Pancreas (tissue), 10 donors: Measurements from ENCODE around the gene FSTL4. TPM values are rescaled to one million over a fixed set of nuclear protein-coding genes. Genes with fewer than 3 reads are reported as not detected.

ENCODE experiments used
- ATAC-seq, 4 donors: fragments of 200-7000 bp; cut with Tn5 transposase; one replicate each; pipeline versions ENCODE4 v1.8.0 to v1.9.1; 2020; ENCODE audit warnings: mild to moderate bottlenecking in 4 of 4, moderate library complexity in 4 of 4
- DNase-seq, 6 donors: peaks; one replicate each; pipeline ENCODE4 v3.0.0-alpha.2; 2020
- FAIRE-seq: peaks from 2 replicates; lab custom pipeline; 2012; peaks lifted over from hg19 to GRCh38; lab: Jason Lieb, UNC
- H3K27ac ChIP-seq, 4 donors: fragments of 200-600 bp; sonication (generic); 1 replicate in 3 of 4; 2 replicates in 1 of 4; pipeline versions ENCODE4 v1.5.0 to v1.8.0; 2020
- H3K27me3 ChIP-seq, 4 donors: fragments of 200-600 bp; one replicate each; pipeline ENCODE4 v1.8.0; 2021
- H3K36me3 ChIP-seq, 3 donors: fragments of 200-600 bp; sonication (generic) in 1 of 3; one replicate each; pipeline versions ENCODE4 v1.5.0 to v1.8.0; 2020 to 2021
- H3K4me1 ChIP-seq, 3 donors: fragments of 200-600 bp; one replicate each; pipeline ENCODE4 v1.8.0; 2021
- H3K4me3 ChIP-seq, 4 donors: fragments of 200-600 bp; sonication (generic) in 2 of 4; one replicate each; pipeline versions ENCODE4 v1.5.0 to v1.8.0; 2020 to 2021
- H3K9me3 ChIP-seq, 4 donors: fragments of 200-600 bp; one replicate each; pipeline ENCODE4 v1.8.0; 2021
- WGBS, 2 donors: extraction: QIAGEN DNeasy Blood & Tissue Kit; methylation state at CpG; one replicate each; pipeline ENCODE4 v1.1.7; 2013; 5-methylcytosine and 5-hydroxymethylcytosine counted together
- intact Hi-C, 3 donors: fragments of 100-400 bp; cut with DNase I; formaldehyde crosslinking; loops; one replicate each; pipeline versions ENCODE4 v1.11.1 to v1.14.2; 2022
- polyA plus RNA-seq, 2 donors: library from polyadenylated mRNA; stranded (reverse); fragments of 200-250 nt; gene quantifications; one replicate each; pipeline ENCODE4 v1.2.3, GENCODE V29; 2013
- total RNA-seq, 6 donors: library from RNA; stranded (reverse); fragmentation: NEBNext Ultra II Directional in 4 of 6; extraction: Animal tissue kit (Norgen Biotek cat#: 25700) in 4 of 6; gene quantifications; one replicate each; pipeline versions ENCODE4 v1.2.1 to v1.2.4, GENCODE V29; 2021 to 2023
- TF ChIP-seq, protein P1 (sequence below), 4 donors: fragments of 200-600 bp; sonication (generic) in 3 of 4; IDR thresholded peaks; one replicate each; pipeline versions ENCODE4 v1.5.0 to v1.8.0; 2021; ENCODE audit warnings: antibody characterized with exemption in 4 of 4
- donor health status: healthy with polysubstance abuse.
- donor health status: DM: no; HTN: no; CAD: no; lungs with moderate emphysema.
- donor health status: DM: no; HTN: no; CAD: no.
- donor health status: control.
- donor health status: control.
- donor health status: Bipolar disorder and iron deficiency.
- donor health status: DM: yes; HTN: yes; CAD: no.
- donor health status: DM: no; HTN: no; CAD: no.
- donor health status: DM: no; HTN: no; CAD: no.
- donor health status: DM: yes; HTN: yes; CAD: no.

The FSTL4 gene
- total and polyA plus RNA-seq, 8 donors: 0.68 to 2.4 (median 1.4) TPM

DNA sequence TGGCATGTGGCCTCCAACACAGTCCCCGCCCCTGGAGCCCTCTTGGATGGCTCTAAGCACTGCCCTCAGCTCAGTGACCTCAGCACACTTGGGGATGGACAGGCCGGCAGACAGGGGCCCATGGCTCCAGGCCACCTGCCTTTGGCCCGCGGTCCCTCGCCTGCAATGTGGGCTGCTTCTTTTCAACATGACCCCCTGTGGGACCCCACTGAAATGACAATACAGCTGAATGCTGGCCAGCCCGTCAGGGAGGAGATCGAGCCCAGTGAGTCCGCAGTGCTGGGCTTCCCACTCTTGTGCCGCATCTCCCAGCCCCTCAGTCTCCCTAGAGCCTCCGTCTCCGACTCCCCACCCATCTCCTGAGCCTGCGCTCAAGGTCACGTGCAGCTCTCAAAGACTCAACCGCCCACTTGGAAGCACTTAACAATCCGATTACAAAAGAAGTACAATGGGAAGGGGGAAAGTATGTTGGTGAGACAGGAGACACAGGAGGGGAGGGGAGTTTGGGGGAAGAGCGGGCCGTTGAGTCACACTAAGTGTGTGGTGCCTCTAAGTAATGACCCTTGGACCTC is 321.6 kb downstream of the FSTL4 start:
- FAIRE-seq: no peak
- TF ChIP-seq, protein P1, sequence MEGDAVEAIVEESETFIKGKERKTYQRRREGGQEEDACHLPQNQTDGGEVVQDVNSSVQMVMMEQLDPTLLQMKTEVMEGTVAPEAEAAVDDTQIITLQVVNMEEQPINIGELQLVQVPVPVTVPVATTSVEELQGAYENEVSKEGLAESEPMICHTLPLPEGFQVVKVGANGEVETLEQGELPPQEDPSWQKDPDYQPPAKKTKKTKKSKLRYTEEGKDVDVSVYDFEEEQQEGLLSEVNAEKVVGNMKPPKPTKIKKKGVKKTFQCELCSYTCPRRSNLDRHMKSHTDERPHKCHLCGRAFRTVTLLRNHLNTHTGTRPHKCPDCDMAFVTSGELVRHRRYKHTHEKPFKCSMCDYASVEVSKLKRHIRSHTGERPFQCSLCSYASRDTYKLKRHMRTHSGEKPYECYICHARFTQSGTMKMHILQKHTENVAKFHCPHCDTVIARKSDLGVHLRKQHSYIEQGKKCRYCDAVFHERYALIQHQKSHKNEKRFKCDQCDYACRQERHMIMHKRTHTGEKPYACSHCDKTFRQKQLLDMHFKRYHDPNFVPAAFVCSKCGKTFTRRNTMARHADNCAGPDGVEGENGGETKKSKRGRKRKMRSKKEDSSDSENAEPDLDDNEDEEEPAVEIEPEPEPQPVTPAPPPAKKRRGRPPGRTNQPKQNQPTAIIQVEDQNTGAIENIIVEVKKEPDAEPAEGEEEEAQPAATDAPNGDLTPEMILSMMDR (IDR thresholded peaks at IDR 0.05): no peak
- Histone ChIP-seq H3K36me3 (no peaks in the 10 kb centered on the region), H3K27me3 (no peaks in the 10 kb centered on the region), H3K4me1 (no peaks in the 10 kb centered on the region), H3K9me3 (no peaks in the 10 kb centered on the region), H3K4me3 (no peak overlapping the region), H3K27ac (no peak overlapping the region)
- no peak for ATAC-seq
- intact Hi-C loops: no loop called here
- 89% methylated on average over 17 of the region's 17 CpGs for WGBS, 2 donors
- DNase-seq: no peak

- no peak overlapping the region for H3K4me3 ChIP-seq
- no peaks in the 10 kb centered on the region for H3K27me3 ChIP-seq
- 53 to 73% methylated on average over 9 of the region's 9 CpGs for WGBS, 2 donors
- ATAC-seq: peak in 1 of 4 donors; percentile 50
- intact Hi-C loops: no loop called here
- no peaks in the 10 kb centered on the region for H3K4me1 ChIP-seq
- no peak for DNase-seq
- no peaks in the 10 kb centered on the region for H3K9me3 ChIP-seq
- TF ChIP-seq, protein P1 (IDR thresholded peaks at IDR 0.05): no peak
- H3K27ac ChIP-seq: no peak overlapping the region
- no peaks in the 10 kb centered on the region for H3K36me3 ChIP-seq
- no peak for FAIRE-seq
Measured at GRCh38 chr5:133289686-133290367, 322.5 kb downstream of the FSTL4 start.

- ATAC-seq (peak in 3 of 4 donors; percentile 60 to 78 (median 68)), DNase-seq (peak in 2 of 6 donors; percentile 17 to 22), FAIRE-seq (no peak)
- TF ChIP-seq, protein P1 (IDR thresholded peaks at IDR 0.05): peak in 1 of 4 donors; percentile 25
- H3K4me1 ChIP-seq: no peaks in the 10 kb centered on the region
- H3K9me3 ChIP-seq: no peaks in the 10 kb centered on the region
- H3K36me3 ChIP-seq: no peaks in the 10 kb centered on the region
- 73 to 77% methylated on average over 3 of the region's 3 CpGs for WGBS, 2 donors
- intact Hi-C loops: no loop called here
- H3K27me3 ChIP-seq: no peaks in the 10 kb centered on the region
- no peak overlapping the region for H3K27ac ChIP-seq
- H3K4me3 ChIP-seq: no peak overlapping the region
Measured at GRCh38 chr5:133287500-133287899, 324.8 kb downstream of the FSTL4 start.

GRCh38 chr5:133286483-133286882 is 325.9 kb downstream of the FSTL4 start:
- Histone ChIP-seq H3K36me3 (no peaks in the 10 kb centered on the region), H3K4me3 (no peak overlapping the region), H3K4me1 (no peaks in the 10 kb centered on the region), H3K9me3 (no peaks in the 10 kb centered on the region), H3K27ac (no peak overlapping the region), H3K27me3 (no peaks in the 10 kb centered on the region)
- intact Hi-C loops: no loop called here
- TF ChIP-seq, protein P1 (IDR thresholded peaks at IDR 0.05): no peak
- no peak for DNase-seq
- no peak for ATAC-seq
- 93 to 96% methylated on average over 3 of the region's 3 CpGs for WGBS, 2 donors
- no peak for FAIRE-seq

DNA sequence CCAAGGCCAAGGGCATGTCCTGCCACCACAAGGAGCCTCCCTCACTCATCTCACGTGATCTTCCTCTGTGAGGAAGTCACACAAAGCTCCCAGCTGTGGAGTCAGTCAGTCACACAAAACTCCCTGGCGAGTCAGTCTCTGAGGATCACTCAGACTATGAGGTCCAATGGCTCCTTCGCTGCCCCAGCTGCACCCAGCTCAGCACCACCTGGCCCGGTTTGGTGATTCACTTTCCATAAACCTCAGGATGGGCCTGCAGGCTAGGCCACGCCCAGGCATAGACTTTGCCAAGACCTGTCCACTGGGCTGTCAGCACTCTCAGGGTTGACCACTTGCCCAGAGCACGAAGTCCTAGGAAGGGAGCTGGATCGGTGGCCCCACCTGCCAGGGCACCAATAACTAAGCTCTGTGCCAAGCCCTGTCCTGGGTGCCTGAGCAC is 326.7 kb downstream of the FSTL4 start:
- Histone ChIP-seq H3K4me3 (no peak overlapping the region), H3K27me3 (no peaks in the 10 kb centered on the region), H3K36me3 (no peaks in the 10 kb centered on the region), H3K9me3 (no peaks in the 10 kb centered on the region), H3K27ac (no peak overlapping the region), H3K4me1 (no peaks in the 10 kb centered on the region)
- TF ChIP-seq, protein P1 (IDR thresholded peaks at IDR 0.05): no peak
- FAIRE-seq: no peak
- WGBS, 2 donors: 47 to 50% methylated on average over 7 of the region's 7 CpGs
- peak; percentile 62 to 82 (median 72) for ATAC-seq
- DNase-seq: peak in 5 of 6 donors; percentile 17 to 66 (median 63)
- intact Hi-C loops: no loop called here
